ENCODE measurements around the gene ADAMTS6.

- TF ChIP-seq CTCF (IDR thresholded peaks at IDR 0.05), result no peak
- no peak for TF ChIP-seq POLR2A (IDR thresholded peaks at IDR 0.05)
Observed at GRCh38 chr5:65191554-65192135, 290.1 kb downstream of the ADAMTS6 start.

All from heart left ventricle (tissue), 13 donors.